HG02610 (cell line): ENCODE data around the gene GPBAR1.
"Not testable (repeated sequence)": the region's sequence is repeated elsewhere in the genome, so short reads cannot be mapped to it uniquely, and the experiment has no call there.

Source experiments
- ATAC-seq: cut with Tn5 transposase; IDR thresholded peaks from one replicate; pipeline ENCODE4 v1.9.1; 2021; ENCODE audit warnings: mild to moderate bottlenecking, moderate library complexity; ENCODE audit not compliant: unreplicated experiment

Gene GPBAR1

DNA sequence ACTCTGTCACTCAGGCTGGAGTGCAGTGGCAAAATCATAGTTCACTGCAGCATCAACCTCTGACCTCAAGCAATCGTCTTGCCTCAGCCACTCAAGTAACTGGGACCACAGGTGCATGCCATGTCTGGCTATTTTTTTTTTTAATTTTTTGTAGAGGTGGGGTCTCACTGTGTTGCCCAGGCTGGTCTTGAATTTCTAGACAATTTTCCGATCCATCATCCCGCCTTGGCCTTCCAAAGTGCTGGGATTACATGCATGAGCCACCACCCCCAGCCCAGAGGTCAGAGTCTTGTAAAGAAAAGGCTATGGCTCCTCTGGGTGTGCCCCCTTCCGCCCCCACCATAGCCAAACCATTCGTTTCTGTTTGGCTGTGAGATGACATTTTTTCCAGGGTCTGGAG lies 44.6 kb downstream of the GPBAR1 start:
- no peak for ATAC-seq

- ATAC-seq = no peak
These were observed 45.5 kb downstream of the GPBAR1 start for GRCh38 chr2:218306184-218306920.

GRCh38 chr2:218307415-218308090 lies 46.7 kb downstream of the GPBAR1 start:
- ATAC-seq = no peak

GRCh38 chr2:218310853-218311540 lies 50.2 kb downstream of the GPBAR1 start:
- no peak for ATAC-seq

DNA sequence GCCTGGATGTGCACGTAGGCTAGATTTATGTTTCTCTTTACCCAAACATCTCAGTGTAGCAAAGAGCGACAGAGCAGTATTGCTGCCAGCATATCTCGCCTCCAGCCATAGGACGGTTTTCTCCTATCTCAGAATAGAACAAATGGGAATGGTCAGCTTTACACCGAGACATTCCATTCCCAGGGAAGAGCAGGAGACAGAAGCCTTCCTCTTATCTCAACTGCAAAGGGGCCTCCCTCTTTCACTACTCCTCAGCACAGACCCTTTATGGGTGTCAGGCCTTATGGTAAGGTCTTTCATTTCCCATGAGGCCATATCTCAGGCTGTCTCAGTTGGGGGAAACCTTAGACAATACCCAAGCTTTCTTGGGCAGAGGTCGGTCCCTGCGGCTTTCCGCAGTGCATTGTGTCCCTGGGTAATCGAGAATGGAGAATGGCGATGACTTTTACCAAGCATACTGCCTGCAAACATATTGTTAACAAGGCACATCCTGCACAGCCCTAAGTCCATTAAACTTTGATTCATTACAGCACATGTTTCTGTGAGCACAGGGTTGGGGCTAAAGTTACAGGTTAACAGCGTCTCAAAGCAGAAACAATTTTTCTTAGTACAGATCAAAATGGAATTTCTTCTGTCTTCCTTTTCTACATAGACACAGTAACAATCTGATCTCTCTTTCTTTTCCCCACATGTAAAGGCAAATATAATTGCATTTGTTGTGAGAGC lies 50.9 kb downstream of the GPBAR1 start:
- ATAC-seq = not testable (repeated sequence)

GRCh38 chr2:218312267-218312756 lies 51.5 kb downstream of the GPBAR1 start:
- no peak for ATAC-seq

- ATAC-seq = no peak
These were observed 52.5 kb downstream of the GPBAR1 start for GRCh38 chr2:218313356-218313755.
